ENCODE measurements around the gene DCTN1.

The DCTN1 gene

GRCh38 chr2:74316627-74317295 is 63.4 kb downstream of the DCTN1 start:
- no peak overlapping the region for H3K4me3 ChIP-seq (replicated peaks; ENCODE audit: low read depth, low read length)
- TF ChIP-seq CTCF (IDR thresholded peaks at IDR 0.05; ENCODE audit: low read length, missing control alignments), result no peak
- DNase-seq (ENCODE audit: low read depth), result no peak

GRCh38 chr2:74314107-74314506 is 66.0 kb downstream of the DCTN1 start:
- H3K4me3 ChIP-seq (replicated peaks; ENCODE audit: low read depth, low read length), result no peak overlapping the region
- DNase-seq (ENCODE audit: low read depth), result no peak
- TF ChIP-seq CTCF (IDR thresholded peaks at IDR 0.05; ENCODE audit: low read length, missing control alignments), result no peak

- DNase-seq (ENCODE audit: low read depth), result no peak
- no peak overlapping the region for H3K4me3 ChIP-seq (replicated peaks; ENCODE audit: low read depth, low read length)
- TF ChIP-seq CTCF (IDR thresholded peaks at IDR 0.05; ENCODE audit: low read length, missing control alignments), result no peak
Measured at GRCh38 chr2:74313497-74313896, 66.6 kb downstream of the DCTN1 start.

- TF ChIP-seq CTCF (IDR thresholded peaks at IDR 0.05; ENCODE audit: low read length, missing control alignments), result no peak
- no peak for DNase-seq (ENCODE audit: low read depth)
Measured at GRCh38 chr2:74312913-74313312, 67.2 kb downstream of the DCTN1 start.

More at GRCh38 chr2:74312913-74313312, 67.2 kb downstream of the DCTN1 start:
- no peak overlapping the region for H3K4me3 ChIP-seq (replicated peaks; ENCODE audit: low read depth, low read length)
